NB4 (cell line): ENCODE measurements around the gene CHRNA3.

Experiments
- CTCF ChIP-seq: IDR thresholded peaks from one replicate; pipeline ENCODE4 v1.5.1; 2012; ENCODE audit warnings: low read depth, low read length
- MAX ChIP-seq: IDR thresholded peaks from 2 replicates; pipeline ENCODE4 v1.6.1; 2011; ENCODE audit warnings: low read depth, low read length
- MYC ChIP-seq: IDR thresholded peaks from 2 replicates; pipeline ENCODE4 v1.6.1; 2011; ENCODE audit warnings: low read depth, low read length
- POLR2A ChIP-seq: IDR thresholded peaks from 2 replicates; pipeline ENCODE4 v1.6.1; 2011; ENCODE audit warnings: mild to moderate bottlenecking; ENCODE audit not compliant: insufficient read length; ENCODE audit errors: extremely low read depth

GRCh38 chr15:78637776-78638435 is 17.1 kb upstream of the CHRNA3 start:
- no peak for TF ChIP-seq CTCF
- TF ChIP-seq POLR2A, result no peak
- TF ChIP-seq MYC, result no peak
- TF ChIP-seq MAX, result no peak
